ENCODE measurements around the gene YAP1.

The YAP1 gene

DNA sequence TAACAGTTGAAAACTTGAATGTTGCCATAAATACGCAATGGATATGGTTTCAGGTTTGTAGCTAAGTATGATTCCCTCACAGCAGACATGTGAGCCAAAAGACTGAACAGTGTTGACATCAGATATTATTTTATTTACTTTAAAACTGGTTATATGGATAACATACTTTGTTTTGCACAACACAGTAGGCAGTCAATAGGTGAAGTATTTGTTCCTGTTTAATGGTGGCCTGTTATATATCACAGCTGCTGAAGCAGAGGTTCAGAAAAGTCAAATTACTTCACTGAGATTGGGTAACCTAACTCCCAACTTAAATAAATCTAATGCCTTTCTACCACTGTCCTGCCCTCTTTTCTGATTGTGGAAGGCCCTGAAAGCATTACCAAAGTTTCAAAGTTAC lies 44.6 kb downstream of the YAP1 start:
- Histone ChIP-seq H3K4me1 (ENCODE audit: insufficient read depth, low read length) (no peaks in the 10 kb centered on the region), H3K27me3 (ENCODE audit: insufficient read depth, low read length, poor library complexity) (peaks cover 3% of the 10 kb centered on the region), H3K79me2 (ENCODE audit: insufficient read depth, low read length) (no peaks in the 10 kb centered on the region), H3K9me3 (ENCODE audit: insufficient read depth, low read length, severe bottlenecking) (no peaks in the 10 kb centered on the region), H3K4me2 (ENCODE audit: insufficient read depth, low read length) (no peak overlapping the region), H2AFZ (ENCODE audit: low read depth, low read length) (no peak overlapping the region), H4K20me1 (ENCODE audit: insufficient read depth, low read length) (no peaks in the 10 kb centered on the region), H3K4me3 (ENCODE audit: low read depth in 1 of 2, low read length in 2 of 2) (no peak overlapping the region), H3K9ac (ENCODE audit: low read depth, low read length) (no peak overlapping the region), H3K27ac (ENCODE audit: low read length) (no peak overlapping the region), H3K36me3 (ENCODE audit: insufficient read depth, low read length) (no peaks in the 10 kb centered on the region)
- DNase-seq (no peak), ATAC-seq (ENCODE audit: insufficient read depth, low read depth) (no peak)
- no peak for TF ChIP-seq EZH2 (IDR thresholded peaks at IDR 0.05; ENCODE audit: borderline replicate concordance, low read depth, low read length, severe bottlenecking)
- TF ChIP-seq, protein P1, sequence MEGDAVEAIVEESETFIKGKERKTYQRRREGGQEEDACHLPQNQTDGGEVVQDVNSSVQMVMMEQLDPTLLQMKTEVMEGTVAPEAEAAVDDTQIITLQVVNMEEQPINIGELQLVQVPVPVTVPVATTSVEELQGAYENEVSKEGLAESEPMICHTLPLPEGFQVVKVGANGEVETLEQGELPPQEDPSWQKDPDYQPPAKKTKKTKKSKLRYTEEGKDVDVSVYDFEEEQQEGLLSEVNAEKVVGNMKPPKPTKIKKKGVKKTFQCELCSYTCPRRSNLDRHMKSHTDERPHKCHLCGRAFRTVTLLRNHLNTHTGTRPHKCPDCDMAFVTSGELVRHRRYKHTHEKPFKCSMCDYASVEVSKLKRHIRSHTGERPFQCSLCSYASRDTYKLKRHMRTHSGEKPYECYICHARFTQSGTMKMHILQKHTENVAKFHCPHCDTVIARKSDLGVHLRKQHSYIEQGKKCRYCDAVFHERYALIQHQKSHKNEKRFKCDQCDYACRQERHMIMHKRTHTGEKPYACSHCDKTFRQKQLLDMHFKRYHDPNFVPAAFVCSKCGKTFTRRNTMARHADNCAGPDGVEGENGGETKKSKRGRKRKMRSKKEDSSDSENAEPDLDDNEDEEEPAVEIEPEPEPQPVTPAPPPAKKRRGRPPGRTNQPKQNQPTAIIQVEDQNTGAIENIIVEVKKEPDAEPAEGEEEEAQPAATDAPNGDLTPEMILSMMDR (IDR thresholded peaks at IDR 0.05; ENCODE audit: borderline replicate concordance, extremely low read depth, low read length, poor library complexity, severe bottlenecking) = no peak

GRCh38 chr11:102155676-102156075 lies 45.4 kb downstream of the YAP1 start:
- ATAC-seq (ENCODE audit: insufficient read depth, low read depth) (peak; percentile 31; the same call in 1 of the 3 replicates), DNase-seq (no peak)
- peaks cover 3% of the 10 kb centered on the region for H3K27me3 ChIP-seq (ENCODE audit: insufficient read depth, low read length, poor library complexity)
- no peak overlapping the region for H3K27ac ChIP-seq (ENCODE audit: low read length)
- no peak overlapping the region for H2AFZ ChIP-seq (ENCODE audit: low read depth, low read length)
- no peaks in the 10 kb centered on the region for H3K4me1 ChIP-seq (ENCODE audit: insufficient read depth, low read length)
- no peak overlapping the region for H3K9ac ChIP-seq (ENCODE audit: low read depth, low read length)
- H3K9me3 ChIP-seq (ENCODE audit: insufficient read depth, low read length, severe bottlenecking) = no peaks in the 10 kb centered on the region
- no peaks in the 10 kb centered on the region for H3K79me2 ChIP-seq (ENCODE audit: insufficient read depth, low read length)
- H4K20me1 ChIP-seq (ENCODE audit: insufficient read depth, low read length) = no peaks in the 10 kb centered on the region
- no peak overlapping the region for H3K4me3 ChIP-seq (ENCODE audit: low read depth in 1 of 2, low read length in 2 of 2)
- TF ChIP-seq, protein P1 (IDR thresholded peaks at IDR 0.05; ENCODE audit: borderline replicate concordance, extremely low read depth, low read length, poor library complexity, severe bottlenecking) = no peak
- no peak for TF ChIP-seq EZH2 (IDR thresholded peaks at IDR 0.05; ENCODE audit: borderline replicate concordance, low read depth, low read length, severe bottlenecking)
- H3K4me2 ChIP-seq (ENCODE audit: insufficient read depth, low read length) = no peak overlapping the region
- no peaks in the 10 kb centered on the region for H3K36me3 ChIP-seq (ENCODE audit: insufficient read depth, low read length)

DNA sequence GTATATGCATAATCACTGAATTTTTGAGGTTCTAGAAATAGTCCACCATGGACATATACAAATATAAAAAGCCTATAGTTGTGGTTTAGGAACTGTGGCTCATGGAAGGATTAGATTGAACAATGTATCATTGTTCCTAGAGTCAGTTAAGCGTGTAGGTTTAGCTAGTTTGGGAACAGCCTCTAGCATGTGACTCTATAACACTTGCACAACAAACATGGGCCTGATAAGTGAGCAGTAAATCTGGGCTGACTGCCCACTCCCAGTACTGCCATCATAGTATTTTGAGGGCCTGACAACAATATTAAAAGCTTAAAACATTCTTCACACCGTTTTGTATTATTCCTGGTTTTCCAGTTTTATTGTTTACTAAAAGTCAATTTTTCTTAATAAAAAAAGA lies 47.0 kb downstream of the YAP1 start:
- peaks cover 3% of the 10 kb centered on the region for H3K27me3 ChIP-seq (ENCODE audit: insufficient read depth, low read length, poor library complexity)
- no peaks in the 10 kb centered on the region for H3K79me2 ChIP-seq (ENCODE audit: insufficient read depth, low read length)
- no peaks in the 10 kb centered on the region for H3K9me3 ChIP-seq (ENCODE audit: insufficient read depth, low read length, severe bottlenecking)
- ATAC-seq (ENCODE audit: insufficient read depth, low read depth) (no peak), DNase-seq (no peak)
- H3K27ac ChIP-seq (ENCODE audit: low read length) = no peak overlapping the region
- no peak for TF ChIP-seq EZH2 (IDR thresholded peaks at IDR 0.05; ENCODE audit: borderline replicate concordance, low read depth, low read length, severe bottlenecking)
- TF ChIP-seq, protein P1 (IDR thresholded peaks at IDR 0.05; ENCODE audit: borderline replicate concordance, extremely low read depth, low read length, poor library complexity, severe bottlenecking) = no peak
- H4K20me1 ChIP-seq (ENCODE audit: insufficient read depth, low read length) = no peaks in the 10 kb centered on the region
- H3K4me3 ChIP-seq (ENCODE audit: low read depth in 1 of 2, low read length in 2 of 2) = no peak overlapping the region
- no peaks in the 10 kb centered on the region for H3K4me1 ChIP-seq (ENCODE audit: insufficient read depth, low read length)
- H3K4me2 ChIP-seq (ENCODE audit: insufficient read depth, low read length) = no peak overlapping the region
- H3K36me3 ChIP-seq (ENCODE audit: insufficient read depth, low read length) = no peaks in the 10 kb centered on the region
- H2AFZ ChIP-seq (ENCODE audit: low read depth, low read length) = no peak overlapping the region
- no peak overlapping the region for H3K9ac ChIP-seq (ENCODE audit: low read depth, low read length)

All from DND-41 (cell line).